ENCODE data around the gene ACSM2B.
A peak's percentile ranks its signal among the peaks of the same experiment; 100 is the strongest.
"Not testable (repeated sequence)": the region's sequence is repeated elsewhere in the genome, so short reads cannot be mapped to it uniquely, and the experiment has no call there.

ACSM2B gene

DNA sequence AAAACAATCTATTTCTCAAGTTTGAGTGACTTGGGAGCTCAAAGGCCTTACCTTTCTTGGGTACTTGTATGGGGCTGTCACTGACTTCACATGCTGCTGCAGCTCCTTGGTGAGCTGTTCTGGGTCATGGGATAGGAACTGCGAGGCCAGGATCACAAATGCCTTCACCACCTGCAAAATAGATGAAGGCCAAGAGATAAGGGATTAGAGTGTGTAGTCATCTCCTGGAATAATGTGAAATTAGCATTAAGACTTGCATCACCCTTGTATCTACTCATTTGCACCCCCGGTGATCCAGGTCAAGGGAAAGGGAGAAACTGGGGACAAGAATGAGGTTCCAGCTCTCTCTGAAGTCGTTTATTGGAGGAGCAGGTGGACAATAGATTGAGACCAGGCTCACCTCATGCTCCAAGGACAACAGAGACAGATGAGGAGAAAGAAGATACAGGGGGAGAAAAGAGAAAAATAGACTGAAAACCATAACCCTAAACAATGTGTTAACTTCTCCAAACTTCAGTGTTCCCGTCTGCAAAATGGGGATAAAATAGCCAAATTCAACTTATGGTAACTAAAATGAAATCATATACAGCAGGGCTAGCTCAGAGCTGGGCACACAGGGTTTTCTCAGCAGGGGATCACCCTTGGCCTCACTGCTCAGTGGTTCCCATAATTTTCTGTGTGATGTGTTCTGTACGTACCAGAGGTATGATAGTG, 35.4 kb downstream of the ACSM2B start:
- DNase-seq; intact Hi-C loops (cut with DNase I): not testable (repeated sequence)

- intact Hi-C loops (cut with DNase I) = no loop called here
- DNase-seq = no peak
These were observed 37.5 kb downstream of the ACSM2B start for GRCh38 chr16:20538687-20539086.

DNA sequence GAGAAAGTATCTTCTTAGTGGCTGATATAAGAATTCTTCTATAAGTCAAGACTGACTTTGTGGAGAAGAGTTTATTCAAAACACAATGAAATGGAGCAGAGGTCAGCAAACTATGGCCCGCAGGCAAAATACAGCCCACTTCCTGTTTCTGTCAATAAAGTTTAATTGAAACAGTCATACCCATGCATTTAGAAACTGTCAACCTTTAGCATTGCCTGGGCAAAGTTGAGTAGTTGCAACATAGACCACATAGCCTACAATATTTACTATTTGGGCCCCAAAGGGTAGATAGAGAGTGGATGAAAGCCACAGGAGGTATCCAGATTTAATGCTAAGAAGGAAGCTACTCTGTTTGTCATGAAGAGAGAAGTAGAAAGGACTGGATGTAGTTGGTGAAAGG, 38.0 kb downstream of the ACSM2B start:
- intact Hi-C loops (cut with DNase I) = no loop called here
- DNase-seq = no peak

- DNase-seq; intact Hi-C loops (cut with DNase I): not testable (repeated sequence)
These were observed 39.5 kb downstream of the ACSM2B start for GRCh38 chr16:20536669-20537068.

DNA sequence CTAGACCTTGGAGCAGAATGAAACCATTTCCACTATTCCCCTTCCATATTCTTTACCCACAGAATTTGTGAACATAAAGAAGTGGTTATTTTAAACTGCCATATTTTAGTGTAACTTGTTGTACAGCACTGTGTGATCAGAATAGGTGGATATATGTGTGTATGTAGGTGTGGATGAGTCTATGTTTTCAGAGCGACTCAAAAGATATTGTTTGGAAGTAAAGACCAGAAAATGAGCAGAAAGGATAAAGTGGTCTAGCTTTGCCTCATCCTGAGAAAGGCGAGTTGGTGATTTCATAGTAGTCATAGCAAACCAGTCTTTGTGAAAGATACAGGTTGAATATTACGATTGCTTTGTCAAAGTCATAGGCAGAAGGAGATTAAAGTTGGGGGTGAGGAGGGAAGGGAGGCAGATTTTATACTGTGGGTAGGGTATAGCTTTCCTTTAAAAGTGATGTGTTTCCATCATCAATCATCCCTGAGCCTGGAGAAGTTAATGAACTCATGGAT, 43.8 kb downstream of the ACSM2B start:
- intact Hi-C loops (cut with DNase I); DNase-seq: not testable (repeated sequence)

GRCh38 chr16:20531795-20532194, 44.4 kb downstream of the ACSM2B start:
- intact Hi-C loops (cut with DNase I); DNase-seq: not testable (repeated sequence)

GRCh38 chr16:20520103-20520502, 56.1 kb downstream of the ACSM2B start:
- intact Hi-C loops (cut with DNase I) = no loop called here
- no peak for DNase-seq

DNA sequence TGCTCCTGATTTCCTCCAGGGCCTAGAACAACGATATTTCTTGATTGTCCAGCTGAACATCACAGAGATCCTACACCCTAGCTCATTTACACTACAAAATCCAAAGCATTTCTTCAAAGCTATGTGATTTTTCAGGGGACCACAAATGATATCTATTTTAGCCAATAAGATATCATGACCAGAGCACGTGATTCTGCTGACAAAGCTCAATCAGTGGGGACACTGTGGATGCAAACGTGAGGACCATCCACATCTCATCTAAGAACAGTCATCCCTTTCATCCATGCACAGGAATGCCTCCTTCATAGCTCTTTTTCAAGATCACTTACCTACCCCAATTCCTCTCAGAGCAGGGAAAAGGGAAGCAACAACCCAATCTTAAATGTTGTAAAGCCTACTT, 56.9 kb downstream of the ACSM2B start:
- no peak for DNase-seq
- intact Hi-C loops (cut with DNase I) = no loop called here

DNA sequence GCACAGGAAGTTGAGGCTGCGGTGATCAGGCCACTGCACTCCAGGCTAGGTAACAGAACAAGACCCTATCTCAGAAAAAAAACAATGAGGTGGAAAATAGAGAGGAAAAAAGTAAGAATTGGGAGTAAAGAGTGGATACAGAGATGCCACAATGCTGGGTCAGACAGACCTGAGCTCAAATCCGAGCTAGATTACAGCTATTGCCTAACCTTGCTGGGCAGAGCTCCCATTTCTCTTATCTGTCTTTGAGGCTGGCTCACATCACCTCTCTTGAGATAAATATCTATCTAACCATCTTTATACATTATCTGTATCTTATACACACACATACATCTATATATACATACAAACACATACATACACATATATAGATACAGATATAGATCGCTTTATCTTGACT, 59.0 kb downstream of the ACSM2B start:
- intact Hi-C loops (cut with DNase I) = no loop called here
- no peak for DNase-seq

DNA sequence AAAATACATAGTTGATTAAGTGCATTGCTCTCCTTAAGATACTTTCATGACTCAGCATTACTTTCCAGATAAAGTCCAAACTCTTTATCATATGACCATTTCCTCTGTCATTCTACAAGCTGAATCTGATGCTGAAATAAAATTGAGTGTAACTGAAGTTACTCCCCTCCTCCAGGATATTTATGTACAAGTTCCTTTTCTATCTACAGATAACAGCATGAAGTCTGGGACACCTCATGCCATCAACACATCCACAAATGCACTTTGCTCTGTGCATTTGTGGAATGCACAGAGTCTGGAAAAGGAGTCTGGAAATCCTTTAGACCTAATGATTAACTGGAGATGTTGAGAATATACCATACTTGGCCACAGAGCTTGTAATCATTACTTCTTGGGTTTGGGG, 60.5 kb downstream of the ACSM2B start:
- intact Hi-C loops (cut with DNase I) = no loop called here
- DNase-seq = no peak

- intact Hi-C loops (cut with DNase I) = no loop called here
- no peak for DNase-seq
These were observed 65.8 kb downstream of the ACSM2B start for GRCh38 chr16:20510323-20510722.

GRCh38 chr16:20507280-20507679, 68.9 kb downstream of the ACSM2B start:
- intact Hi-C loops (cut with DNase I) = no loop called here
- no peak for DNase-seq

DNA sequence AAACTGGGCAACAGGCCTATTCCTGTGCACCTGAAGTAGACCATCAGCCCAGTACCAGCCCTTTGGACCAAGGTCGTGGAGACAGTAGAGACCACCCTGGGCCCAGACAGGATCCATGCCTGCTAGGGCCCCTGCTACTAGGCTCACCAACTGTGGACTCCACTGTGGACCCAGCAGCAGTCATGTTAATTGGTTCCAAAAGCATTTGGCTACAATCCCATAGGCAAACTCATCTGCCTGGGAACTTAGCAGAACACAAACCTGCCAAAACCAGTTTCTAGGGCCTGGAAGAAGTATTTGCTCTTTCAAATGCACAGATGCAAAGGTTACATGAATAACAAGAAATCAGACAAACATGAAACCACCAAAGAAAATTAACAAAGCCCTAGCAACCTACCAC, 71.7 kb downstream of the ACSM2B start:
- intact Hi-C loops (cut with DNase I) = no loop called here
- peak in 1 of 10 donors; percentile 53 for DNase-seq

DNA sequence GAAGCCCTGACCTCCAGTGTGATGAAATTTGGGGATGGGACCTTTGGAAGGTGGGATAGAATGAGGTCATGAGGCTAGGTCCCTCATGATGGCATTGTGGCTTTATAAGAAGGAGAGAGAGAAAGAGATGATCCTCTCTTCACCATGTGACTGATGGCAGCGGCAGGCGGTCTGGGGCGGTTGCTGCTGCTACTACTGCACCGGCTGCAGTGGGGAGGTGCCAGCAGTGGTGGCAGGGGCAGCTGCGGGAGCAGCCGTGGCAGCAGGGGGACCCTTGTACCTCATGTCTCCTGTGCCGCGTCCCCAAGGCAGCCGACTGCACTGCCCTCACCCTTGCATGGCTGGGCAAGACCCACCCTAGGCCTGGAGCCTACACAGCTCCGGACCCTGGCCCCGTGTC, 84.7 kb downstream of the ACSM2B start:
- DNase-seq; intact Hi-C loops (cut with DNase I): not testable (repeated sequence)

GRCh38 chr16:20490994-20491393, 85.2 kb downstream of the ACSM2B start:
- intact Hi-C loops (cut with DNase I); DNase-seq: not testable (repeated sequence)
